HCT116 (cell line): Measurements from ENCODE around the gene DCP1B. TPM values are rescaled to one million over a fixed set of nuclear protein-coding genes. Genes with fewer than 3 reads are reported as not detected.

ENCODE experiments used
- ATAC-seq: fragments of 200-7000 bp; cut with Tn5 transposase; 2 replicates; pipeline ENCODE4 v1.9.1; 2020; ENCODE audit warnings: mild to moderate bottlenecking, moderate library complexity
- BruUV-seq: library from RNA; stranded (reverse); fragments of 400-500 nt; replicated peaks from 2 replicates; lab custom pipeline; 2021; lab: Mats Ljungman, UMichigan
- CTCF ChIA-PET: fragments of 300-600 bp; sonication (Branson Sonifier 250); formaldehyde crosslinking; loops from one replicate; lab custom pipeline; 2021; ENCODE audit warnings: antibody characterized with exemption; lab: Charles Lee
- POLR2A ChIA-PET: fragments of 300-600, 350-600 bp; sonication (Branson Sonifier 250); formaldehyde crosslinking; loops from one replicate; lab custom pipeline; 2021; ENCODE audit warnings: antibody characterized with exemption; lab: Charles Lee
- RAD21 ChIA-PET, 2 experiments: fragments of 300-600 bp; sonication (Branson Sonifier 250); formaldehyde crosslinking; loops; one replicate each; lab custom pipeline; 2023; ENCODE audit warnings: low total read pairs in 2 of 2; ENCODE audit not compliant: uncharacterized antibody in 2 of 2, unreplicated experiment in 2 of 2, low non-redundant PET in 1 of 2; lab: Charles Lee
- DNase-seq: peaks from one replicate; pipeline ENCODE4 v3.0.0-alpha.2; 2010; ENCODE audit warnings: low read depth, low spot score
- H2AFZ ChIP-seq: fragments of 200-600 bp; shearing (Covaris generic), sonication (generic); 2 replicates; pipeline ENCODE4 v1.6.1; 2017; ENCODE audit warnings: low read depth, mixed run types, mixed read lengths, antibody characterized with exemption, low read length; ENCODE audit not compliant: poor library complexity, severe bottlenecking
- H3K27ac ChIP-seq: 2 replicates; pipeline ENCODE4 v1.5.1; 2012; ENCODE audit warnings: low read depth, low read length
- H3K27me3 ChIP-seq: fragments of 200-600 bp; sonication (generic); 2 replicates; pipeline ENCODE4 v1.6.1; 2016; ENCODE audit warnings: mixed run types, low read length, mixed read lengths; ENCODE audit not compliant: insufficient read depth
- H3K36me3 ChIP-seq, 2 experiments: fragments of 200-500 bp in 1 of 2; fragments of 200-600 bp in 1 of 2; sonication (Bioruptor generic) in 1 of 2; sonication (generic) in 1 of 2; 2 replicates each; pipeline versions ENCODE4 v1.5.1 to v1.6.1; 2014 to 2016; ENCODE audit warnings: low read length in 2 of 2, inconsistent platforms in 1 of 2, mixed read lengths in 1 of 2, mixed run types in 1 of 2; ENCODE audit not compliant: insufficient read depth in 2 of 2, control insufficient read depth in 1 of 2
- H3K4me1 ChIP-seq, 2 experiments: fragments of 200-600 bp in 1 of 2; sonication (generic) in 1 of 2; 2 replicates each; pipeline versions ENCODE4 v1.5.1 to v1.6.1; 2012 to 2017; ENCODE audit warnings: low read length in 2 of 2, inconsistent platforms in 1 of 2, mild to moderate bottlenecking in 1 of 2, mixed read lengths in 1 of 2, mixed run types in 1 of 2, moderate library complexity in 1 of 2; ENCODE audit not compliant: insufficient read depth in 2 of 2, control insufficient read depth in 1 of 2
- H3K4me2 ChIP-seq: fragments of 200-600 bp; sonication (generic); 2 replicates; pipeline ENCODE4 v1.6.1; 2017; ENCODE audit warnings: mixed run types, low read length, mixed read lengths
- H3K4me3 ChIP-seq, 2 experiments: fragments of 200-600 bp in 1 of 2; sonication (generic) in 1 of 2; replicated peaks in 1 of 2; 2 replicates each; pipeline ENCODE4 v1.5.1; 2011 to 2016; ENCODE audit warnings: low read length in 2 of 2, control low read depth in 1 of 2, low read depth in 1 of 2, mild to moderate bottlenecking in 1 of 2, mixed read lengths in 1 of 2, mixed run types in 1 of 2
- H3K79me2 ChIP-seq: fragments of 200-600 bp; sonication (generic); 2 replicates; pipeline ENCODE4 v1.6.1; 2017; ENCODE audit warnings: mild to moderate bottlenecking, mixed run types, low read length, moderate library complexity, mixed read lengths; ENCODE audit not compliant: insufficient read depth
- H3K9ac ChIP-seq: fragments of 200-600 bp; sonication (generic); 2 replicates; pipeline ENCODE4 v1.6.1; 2016; ENCODE audit warnings: low read length, mixed read lengths
- H3K9me2 ChIP-seq: fragments of 200-600 bp; sonication (generic), shearing (Covaris generic); 2 replicates; pipeline ENCODE4 v1.6.1; 2017; ENCODE audit warnings: mixed run types, mild to moderate bottlenecking, moderate library complexity; ENCODE audit not compliant: insufficient read depth
- H3K9me3 ChIP-seq, 2 experiments: fragments of 200-500 bp in 1 of 2; fragments of 200-600 bp in 1 of 2; sonication (Bioruptor generic) in 1 of 2; sonication (generic) in 1 of 2; 2 replicates each; pipeline ENCODE4 v1.6.1; 2014 to 2017; ENCODE audit warnings: low read length in 2 of 2, mixed read lengths in 2 of 2, inconsistent platforms in 1 of 2, low read depth in 1 of 2, mild to moderate bottlenecking in 1 of 2, mixed run types in 1 of 2, moderate library complexity in 1 of 2; ENCODE audit not compliant: control insufficient read depth in 1 of 2, insufficient read depth in 1 of 2
- H4K20me1 ChIP-seq: fragments of 200-600 bp; sonication (generic), shearing (Covaris generic); 2 replicates; pipeline ENCODE4 v1.6.1; 2017; ENCODE audit warnings: mixed run types, mild to moderate bottlenecking, moderate library complexity; ENCODE audit not compliant: insufficient read depth
- CBX3 ChIP-seq: IDR thresholded peaks from 2 replicates; pipeline ENCODE4 v1.6.1; 2012; ENCODE audit warnings: low read depth
- CEBPB ChIP-seq: IDR thresholded peaks from 2 replicates; pipeline ENCODE4 v1.6.1; 2012; ENCODE audit warnings: low read depth
- ELF1 ChIP-seq: IDR thresholded peaks from 2 replicates; pipeline ENCODE4 v1.6.1; 2012; ENCODE audit warnings: low read depth, borderline replicate concordance
- EZH2phosphoT487 ChIP-seq: fragments of 200-600 bp; IDR thresholded peaks from 2 replicates; pipeline ENCODE4 v1.6.1; 2018; ENCODE audit warnings: antibody characterized with exemption, borderline replicate concordance
- FOSL1 ChIP-seq: IDR thresholded peaks from 2 replicates; pipeline ENCODE4 v1.6.1; 2012; ENCODE audit warnings: low read depth
- RAD21 ChIP-seq: IDR thresholded peaks from 2 replicates; pipeline ENCODE4 v1.6.1; 2012; ENCODE audit warnings: low read depth, mild to moderate bottlenecking
- SIN3A ChIP-seq: IDR thresholded peaks from 2 replicates; pipeline ENCODE4 v1.6.1; 2012; ENCODE audit warnings: low read depth
- SP1 ChIP-seq: IDR thresholded peaks from 2 replicates; pipeline ENCODE4 v1.6.1; 2012; ENCODE audit warnings: low read depth
- SRF ChIP-seq: IDR thresholded peaks from 2 replicates; pipeline ENCODE4 v1.6.1; 2012; ENCODE audit warnings: low read depth
- ZBTB33 ChIP-seq: IDR thresholded peaks from 2 replicates; pipeline ENCODE4 v1.6.1; 2011; ENCODE audit warnings: mild to moderate bottlenecking, low read length, moderate library complexity; ENCODE audit not compliant: insufficient replicate concordance; ENCODE audit errors: extremely low read depth
- ZFX ChIP-seq: fragments of 450-650 bp; IDR thresholded peaks from 2 replicates; pipeline ENCODE4 v1.6.1; 2017
- ZNF274 ChIP-seq: fragments of 200-500 bp; sonication (Bioruptor generic); IDR thresholded peaks from 2 replicates; pipeline ENCODE4 v1.6.1; 2014; ENCODE audit warnings: mild to moderate bottlenecking, low read depth, low read length, inconsistent platforms
- intact Hi-C: fragments of 100-400 bp; cut with micrococcal nuclease; formaldehyde crosslinking; loops from 2 replicates; pipeline ENCODE4 v1.10.0; 2022
- total RNA-seq: library from RNA; stranded (reverse); gene quantifications from one replicate; pipeline ENCODE4 v1.2.1, GENCODE V29; 2021; ENCODE audit not compliant: unreplicated experiment
- TF ChIP-seq, protein P1 (sequence below): IDR thresholded peaks from 2 replicates; pipeline ENCODE4 v1.6.1; 2012
- TF ChIP-seq, protein P2 (sequence below), 3 experiments: fragments of 200-600 bp in 1 of 3; sonication (generic) in 1 of 3; IDR thresholded peaks in 2 of 3; conservative IDR thresholded peaks in 1 of 3; 2 replicates each; pipeline ENCODE4 v1.5.1; 2012 to 2017; ENCODE audit warnings: low read depth in 2 of 3, low read length in 2 of 3, antibody characterized with exemption in 1 of 3, borderline replicate concordance in 1 of 3, control low read depth in 1 of 3, mild to moderate bottlenecking in 1 of 3, mixed read lengths in 1 of 3, mixed run types in 1 of 3, moderate library complexity in 1 of 3; ENCODE audit not compliant: insufficient read depth in 1 of 3

The DCP1B gene
- total RNA-seq, 1 experiment from 2014 or later = 13.8 TPM

- H4K20me1 ChIP-seq = no peaks in the 10 kb centered on the region
- intact Hi-C loops = no loop called here
- BruUV-seq = no TSS peak
- H3K79me2 ChIP-seq = no peaks in the 10 kb centered on the region
- no peak overlapping the region for H2AFZ ChIP-seq
- TF ChIP-seq SP1 = no peak
- no peaks in the 10 kb centered on the region for H3K9me2 ChIP-seq
- ATAC-seq (no peak), DNase-seq (no peak)
- ChIA-PET POLR2A (no interaction called here), CTCF (no interaction called here), RAD21 (no interaction called here)
- no peak overlapping the region for H3K27ac ChIP-seq
- no peaks in the 10 kb centered on the region for H3K9me3 ChIP-seq
- no peak overlapping the region for H3K4me2 ChIP-seq
- H3K4me1 ChIP-seq = no peaks in the 10 kb centered on the region
- H3K27me3 ChIP-seq = no peaks in the 10 kb centered on the region
- H3K36me3 ChIP-seq = no peaks in the 10 kb centered on the region
- H3K4me3 ChIP-seq = no peak overlapping the region
- no peak overlapping the region for H3K9ac ChIP-seq
Observed at GRCh38 chr12:1974812-1975211, 29.4 kb downstream of the DCP1B start.

GRCh38 chr12:1972856-1973317, 31.4 kb downstream of the DCP1B start:
- no peak overlapping the region for H3K4me2 ChIP-seq
- no TSS peak for BruUV-seq
- H3K27me3 ChIP-seq = no peaks in the 10 kb centered on the region
- DNase-seq = no peak
- H3K9me2 ChIP-seq = no peaks in the 10 kb centered on the region
- intact Hi-C loops = no loop called here
- ChIA-PET RAD21 (no interaction called here), POLR2A (no interaction called here), CTCF (no interaction called here)
- H3K4me1 ChIP-seq = no peaks in the 10 kb centered on the region
- H2AFZ ChIP-seq = no peak overlapping the region
- H3K4me3 ChIP-seq = no peak overlapping the region
- no peak overlapping the region for H3K9ac ChIP-seq
- H4K20me1 ChIP-seq = no peaks in the 10 kb centered on the region
- no peaks in the 10 kb centered on the region for H3K36me3 ChIP-seq
- no peak for ATAC-seq
- H3K9me3 ChIP-seq = no peaks in the 10 kb centered on the region
- H3K79me2 ChIP-seq = no peaks in the 10 kb centered on the region
- H3K27ac ChIP-seq = no peak overlapping the region
- no peak for TF ChIP-seq ZBTB33
- no peak for TF ChIP-seq CBX3
- TF ChIP-seq CEBPB = no peak
- no peak for TF ChIP-seq FOSL1
- TF ChIP-seq, protein P1, sequence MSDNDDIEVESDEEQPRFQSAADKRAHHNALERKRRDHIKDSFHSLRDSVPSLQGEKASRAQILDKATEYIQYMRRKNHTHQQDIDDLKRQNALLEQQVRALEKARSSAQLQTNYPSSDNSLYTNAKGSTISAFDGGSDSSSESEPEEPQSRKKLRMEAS = no peak
- no peak for TF ChIP-seq SIN3A
- no peak for TF ChIP-seq EZH2phosphoT487
- TF ChIP-seq ZNF274 = no peak
- no peak for TF ChIP-seq ELF1
- TF ChIP-seq SRF = no peak
- no peak for TF ChIP-seq ZFX
- TF ChIP-seq, protein P2, sequence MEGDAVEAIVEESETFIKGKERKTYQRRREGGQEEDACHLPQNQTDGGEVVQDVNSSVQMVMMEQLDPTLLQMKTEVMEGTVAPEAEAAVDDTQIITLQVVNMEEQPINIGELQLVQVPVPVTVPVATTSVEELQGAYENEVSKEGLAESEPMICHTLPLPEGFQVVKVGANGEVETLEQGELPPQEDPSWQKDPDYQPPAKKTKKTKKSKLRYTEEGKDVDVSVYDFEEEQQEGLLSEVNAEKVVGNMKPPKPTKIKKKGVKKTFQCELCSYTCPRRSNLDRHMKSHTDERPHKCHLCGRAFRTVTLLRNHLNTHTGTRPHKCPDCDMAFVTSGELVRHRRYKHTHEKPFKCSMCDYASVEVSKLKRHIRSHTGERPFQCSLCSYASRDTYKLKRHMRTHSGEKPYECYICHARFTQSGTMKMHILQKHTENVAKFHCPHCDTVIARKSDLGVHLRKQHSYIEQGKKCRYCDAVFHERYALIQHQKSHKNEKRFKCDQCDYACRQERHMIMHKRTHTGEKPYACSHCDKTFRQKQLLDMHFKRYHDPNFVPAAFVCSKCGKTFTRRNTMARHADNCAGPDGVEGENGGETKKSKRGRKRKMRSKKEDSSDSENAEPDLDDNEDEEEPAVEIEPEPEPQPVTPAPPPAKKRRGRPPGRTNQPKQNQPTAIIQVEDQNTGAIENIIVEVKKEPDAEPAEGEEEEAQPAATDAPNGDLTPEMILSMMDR (IDR thresholded peaks at IDR 0.05 in 2 of 3, conservative IDR thresholded peaks at IDR 0.05 in 1 of 3; ENCODE audit: borderline replicate concordance in 1 of 3, insufficient read depth in 1 of 3, low read depth in 2 of 3, low read length in 2 of 3) = no peak
- no peak for TF ChIP-seq RAD21
